Esophagus mucosa (tissue), 1 donor: ENCODE measurements around the gene TUBA1C. TPM values are rescaled to one million over a fixed set of nuclear protein-coding genes. Genes with fewer than 3 reads are reported as not detected.
"Not testable (repeated sequence)": the region's sequence is repeated elsewhere in the genome, so short reads cannot be mapped to it uniquely, and the experiment has no call there.

Experiments used
- ATAC-seq: fragments of 200-7000 bp; cut with Tn5 transposase; one replicate; pipeline ENCODE4 v1.9.1; 2020
- total RNA-seq: library from RNA; stranded (reverse); gene quantifications from one replicate; pipeline ENCODE4 v1.2.4, GENCODE V29; 2023
- donor health status: DM: yes; HTN: yes; CAD: no.

Gene TUBA1C
- total RNA-seq, 1 donor from 2014 or later = 755 TPM

- no peak for ATAC-seq
Measured at GRCh38 chr12:49255857-49256637, 8.8 kb upstream of the TUBA1C start.

GRCh38 chr12:49257508-49258184 is 7.2 kb upstream of the TUBA1C start:
- ATAC-seq = not testable (repeated sequence)

- ATAC-seq = peak; percentile 83
Measured at GRCh38 chr12:49259452-49259851, 5.4 kb upstream of the TUBA1C start.

- ATAC-seq = no peak
Measured at GRCh38 chr12:49260166-49260565, 4.7 kb upstream of the TUBA1C start.

- no peak for ATAC-seq
Measured at GRCh38 chr12:49260571-49261363, 4.1 kb upstream of the TUBA1C start.

- ATAC-seq = no peak
Measured at GRCh38 chr12:49261721-49262120, 3.2 kb upstream of the TUBA1C start.

- no peak for ATAC-seq
Measured at GRCh38 chr12:49263400-49263763, 1.5 kb upstream of the TUBA1C start.

- ATAC-seq = peak; percentile 39
Measured at GRCh38 chr12:49264466-49264872, 413 bp upstream of the TUBA1C start.

- peak; percentile 41 for ATAC-seq
Measured at GRCh38 chr12:49269191-49269590, 4.3 kb downstream of the TUBA1C start.

- ATAC-seq = no peak
Measured at GRCh38 chr12:49272790-49273725, 8.2 kb downstream of the TUBA1C start.

GRCh38 chr12:49273726-49274395 is 9.0 kb downstream of the TUBA1C start:
- ATAC-seq = no peak

GRCh38 chr12:49274396-49275069 is 9.7 kb downstream of the TUBA1C start:
- peak; percentile 6 for ATAC-seq

- peak; percentile 6 for ATAC-seq
Measured at GRCh38 chr12:49276304-49277290, 11.7 kb downstream of the TUBA1C start.

- no peak for ATAC-seq
Measured at GRCh38 chr12:49277466-49277865, 12.6 kb downstream of the TUBA1C start.

- ATAC-seq = no peak
Measured at GRCh38 chr12:49279706-49280159, 14.9 kb downstream of the TUBA1C start.

- ATAC-seq = not testable (repeated sequence)
Measured at GRCh38 chr12:49280545-49280944, 15.7 kb downstream of the TUBA1C start.

- no peak for ATAC-seq
Measured at GRCh38 chr12:49282302-49282701, 17.4 kb downstream of the TUBA1C start.

GRCh38 chr12:49282740-49283375 is 18.0 kb downstream of the TUBA1C start:
- ATAC-seq = not testable (repeated sequence)
